Mesendoderm (in vitro differentiated cells): ENCODE results near the gene SRP14.

Experiments
- DNase-seq: peaks from one replicate; pipeline ENCODE4 v3.0.0; 2013
- H2AK5ac ChIP-seq: 2 replicates; pipeline ENCODE4 v1.6.1; 2013; ENCODE audit warnings: low read length, inconsistent platforms
- H2BK120ac ChIP-seq: 2 replicates; pipeline ENCODE4 v1.6.1; 2013; ENCODE audit warnings: low read depth, mild to moderate bottlenecking, low read length, moderate library complexity, mixed read lengths
- H2BK15ac ChIP-seq: replicated peaks from 2 replicates; pipeline ENCODE4 v1.6.1; 2013; ENCODE audit warnings: low read depth, mild to moderate bottlenecking, moderate library complexity
- H2BK5ac ChIP-seq: 2 replicates; pipeline ENCODE4 v1.6.1; 2013; ENCODE audit warnings: low read length, inconsistent platforms
- H3K18ac ChIP-seq: 2 replicates; pipeline ENCODE4 v1.6.1; 2013; ENCODE audit warnings: mild to moderate bottlenecking, low read length, mixed read lengths
- H3K23ac ChIP-seq: one replicate; pipeline ENCODE4 v1.6.1; 2013; ENCODE audit warnings: low read length
- H3K27ac ChIP-seq: 2 replicates; pipeline ENCODE4 v1.5.1; 2013; ENCODE audit warnings: low read depth, mild to moderate bottlenecking, inconsistent platforms, low read length, moderate library complexity
- H3K27me3 ChIP-seq: 2 replicates; pipeline ENCODE4 v1.6.1; 2013; ENCODE audit warnings: low read length, control low read depth, mild to moderate bottlenecking, inconsistent platforms; ENCODE audit not compliant: insufficient read depth, poor library complexity
- H3K36me3 ChIP-seq: 2 replicates; pipeline ENCODE4 v1.6.1; 2013; ENCODE audit warnings: low read length, inconsistent platforms; ENCODE audit not compliant: control insufficient read depth, insufficient read depth
- H3K4ac ChIP-seq: one replicate; pipeline ENCODE4 v1.6.1; 2013; ENCODE audit warnings: low read depth, mild to moderate bottlenecking, low read length, moderate library complexity
- H3K4me1 ChIP-seq: 2 replicates; pipeline ENCODE4 v1.6.1; 2013; ENCODE audit warnings: low read depth, low read length, inconsistent platforms; ENCODE audit not compliant: control insufficient read depth
- H3K4me2 ChIP-seq: 2 replicates; pipeline ENCODE4 v1.6.1; 2013; ENCODE audit warnings: low read length
- H3K4me3 ChIP-seq: 2 replicates; pipeline ENCODE4 v1.5.1; 2013; ENCODE audit warnings: mild to moderate bottlenecking, low read length
- H3K56ac ChIP-seq: one replicate; pipeline ENCODE4 v1.6.1; 2013; ENCODE audit warnings: low read length
- H3K79me1 ChIP-seq: 2 replicates; pipeline ENCODE4 v1.6.1; 2013; ENCODE audit warnings: low read length, inconsistent platforms
- H3K79me2 ChIP-seq: 2 replicates; pipeline ENCODE4 v1.6.1; 2013; ENCODE audit warnings: mild to moderate bottlenecking, low read length; ENCODE audit not compliant: control insufficient read depth, insufficient read depth
- H3K9ac ChIP-seq: 2 replicates; pipeline ENCODE4 v1.6.1; 2013; ENCODE audit warnings: low read length, inconsistent platforms
- H4K5ac ChIP-seq: one replicate; pipeline ENCODE4 v1.6.1; 2013; ENCODE audit warnings: low read length
- H4K8ac ChIP-seq: one replicate; pipeline ENCODE4 v1.6.1; 2013; ENCODE audit warnings: low read depth, mild to moderate bottlenecking, control low read depth, low read length, moderate library complexity
- whole genome bisulfite sequencing: extraction: QIAGEN DNeasy Blood & Tissue Kit; methylation state at CpG from one replicate; pipeline ENCODE4 v1.1.7; 2013; ENCODE audit warnings: low lambda C conversion rate, missing lambda C conversion rate; ENCODE audit not compliant: insufficient coverage; ENCODE audit errors: extremely low coverage; 5-methylcytosine and 5-hydroxymethylcytosine counted together

SRP14 gene

GRCh38 chr15:40031300-40031699 lies 7.7 kb downstream of the SRP14 start:
- DNase-seq, result no peak
- Histone ChIP-seq H3K23ac (no peak overlapping the region), H3K18ac (no peak overlapping the region), H3K4me2 (no peak overlapping the region), H2BK5ac (no peak overlapping the region), H4K5ac (no peak overlapping the region), H3K4ac (no peak overlapping the region), H3K27ac (no peak overlapping the region), H3K56ac (no peak overlapping the region), H3K27me3 (no peaks in the 10 kb centered on the region), H3K79me1 (no peaks in the 10 kb centered on the region), H2AK5ac (no peak overlapping the region), H2BK15ac (no peak overlapping the region), H4K8ac (no peak overlapping the region), H3K4me1 (no peaks in the 10 kb centered on the region), H3K4me3 (no peak overlapping the region), H3K79me2 (no peaks in the 10 kb centered on the region), H3K9ac (no peak overlapping the region), H3K36me3 (peaks cover 3% of the 10 kb centered on the region), H2BK120ac (no peak overlapping the region)
- no CpG with 5 or more reads among the region's 3 CpGs for WGBS

GRCh38 chr15:40029979-40030893 lies 8.7 kb downstream of the SRP14 start:
- Histone ChIP-seq H2BK120ac (no peak overlapping the region), H4K5ac (no peak overlapping the region), H3K56ac (no peak overlapping the region), H3K27ac (no peak overlapping the region), H3K9ac (no peak overlapping the region), H3K18ac (no peak overlapping the region), H3K4me3 (no peak overlapping the region), H3K79me1 (no peaks in the 10 kb centered on the region), H2AK5ac (no peak overlapping the region), H3K79me2 (no peaks in the 10 kb centered on the region), H3K36me3 (peaks cover 3% of the 10 kb centered on the region), H3K4me1 (no peaks in the 10 kb centered on the region), H3K4me2 (no peak overlapping the region), H2BK15ac (no peak overlapping the region), H4K8ac (no peak overlapping the region), H2BK5ac (no peak overlapping the region), H3K27me3 (no peaks in the 10 kb centered on the region), H3K4ac (no peak overlapping the region), H3K23ac (no peak overlapping the region)
- DNase-seq, result peak; percentile 69
- WGBS, result no CpG with 5 or more reads among the region's 7 CpGs

GRCh38 chr15:40028853-40029252 lies 10.1 kb downstream of the SRP14 start:
- Histone ChIP-seq H3K4me2 (no peak overlapping the region), H3K56ac (no peak overlapping the region), H4K5ac (no peak overlapping the region), H2AK5ac (no peak overlapping the region), H3K79me1 (no peaks in the 10 kb centered on the region), H3K4me1 (no peaks in the 10 kb centered on the region), H3K9ac (no peak overlapping the region), H3K4me3 (no peak overlapping the region), H4K8ac (no peak overlapping the region), H3K4ac (no peak overlapping the region), H3K79me2 (no peaks in the 10 kb centered on the region), H2BK120ac (no peak overlapping the region), H3K27ac (no peak overlapping the region), H3K27me3 (no peaks in the 10 kb centered on the region), H3K18ac (no peak overlapping the region), H2BK15ac (no peak overlapping the region), H3K23ac (no peak overlapping the region), H2BK5ac (no peak overlapping the region), H3K36me3 (peaks cover 3% of the 10 kb centered on the region)
- DNase-seq, result no peak
- WGBS, result no CpG with 5 or more reads among the region's 3 CpGs

GRCh38 chr15:40028193-40028592 lies 10.8 kb downstream of the SRP14 start:
- Histone ChIP-seq H2BK120ac (no peak overlapping the region), H2AK5ac (no peak overlapping the region), H4K5ac (no peak overlapping the region), H4K8ac (no peak overlapping the region), H3K79me1 (no peaks in the 10 kb centered on the region), H3K4ac (no peak overlapping the region), H2BK15ac (no peak overlapping the region), H3K27ac (no peak overlapping the region), H3K27me3 (no peaks in the 10 kb centered on the region), H3K18ac (no peak overlapping the region), H3K56ac (no peak overlapping the region), H3K4me3 (no peak overlapping the region), H3K4me2 (no peak overlapping the region), H3K36me3 (peaks cover 3% of the 10 kb centered on the region), H2BK5ac (no peak overlapping the region), H3K9ac (no peak overlapping the region), H3K79me2 (no peaks in the 10 kb centered on the region), H3K4me1 (no peaks in the 10 kb centered on the region), H3K23ac (no peak overlapping the region)
- no peak for DNase-seq
- no CpG with 5 or more reads among the region's 3 CpGs for WGBS

- no peak for DNase-seq
- Histone ChIP-seq H3K23ac (no peak overlapping the region), H3K4me3 (no peak overlapping the region), H3K4ac (no peak overlapping the region), H3K27ac (no peak overlapping the region), H3K18ac (no peak overlapping the region), H2AK5ac (no peak overlapping the region), H3K79me1 (no peaks in the 10 kb centered on the region), H3K36me3 (peaks cover 8% of the 10 kb centered on the region), H2BK15ac (no peak overlapping the region), H4K8ac (no peak overlapping the region), H2BK120ac (no peak overlapping the region), H3K4me2 (no peak overlapping the region), H3K56ac (no peak overlapping the region), H3K4me1 (no peaks in the 10 kb centered on the region), H3K79me2 (no peaks in the 10 kb centered on the region), H4K5ac (no peak overlapping the region), H2BK5ac (no peak overlapping the region), H3K27me3 (no peaks in the 10 kb centered on the region), H3K9ac (no peak overlapping the region)
- no CpG with 5 or more reads among the region's 4 CpGs for WGBS
Measured at GRCh38 chr15:40016224-40016865, 22.6 kb downstream of the SRP14 start.
